Brain microvascular endothelial cell (primary cell): Measurements from ENCODE around the gene EFNB2.

ENCODE experiments used
- DNase-seq: peaks from one replicate; pipeline ENCODE4 v3.0.0-alpha.2; 2020
- H3K27ac ChIP-seq: fragments of 250-450 bp; sonication (Bioruptor Pico); 2 replicates; pipeline ENCODE4 v1.5.1; 2020; ENCODE audit warnings: mild to moderate bottlenecking, moderate library complexity
- H3K27me3 ChIP-seq: fragments of 250-450 bp; sonication (Bioruptor Pico); replicated peaks from 2 replicates; pipeline ENCODE4 v1.5.1; 2020; ENCODE audit warnings: mild to moderate bottlenecking
- H3K36me3 ChIP-seq: fragments of 250-450 bp; sonication (Bioruptor Pico); replicated peaks from 2 replicates; pipeline ENCODE4 v1.5.1; 2020; ENCODE audit warnings: mild to moderate bottlenecking
- H3K4me3 ChIP-seq: 2 replicates; pipeline ENCODE4 v1.5.1; 2011; ENCODE audit warnings: low read depth, mild to moderate bottlenecking, control low read depth, low read length, moderate library complexity
- in situ Hi-C: cut with HindIII; loops from 2 replicates; pipeline ENCODE4 v1.10.0; 2017; ENCODE audit warnings: low sequenced_read_pairs, low pct_ligation_motif_present
- TF ChIP-seq, protein P1 (sequence below): IDR thresholded peaks from 2 replicates; pipeline ENCODE4 v1.5.1; 2011; ENCODE audit warnings: low read depth, mild to moderate bottlenecking, moderate library complexity, low read length, control low read depth, inconsistent platforms; ENCODE audit errors: missing control alignments

EFNB2 gene

DNA sequence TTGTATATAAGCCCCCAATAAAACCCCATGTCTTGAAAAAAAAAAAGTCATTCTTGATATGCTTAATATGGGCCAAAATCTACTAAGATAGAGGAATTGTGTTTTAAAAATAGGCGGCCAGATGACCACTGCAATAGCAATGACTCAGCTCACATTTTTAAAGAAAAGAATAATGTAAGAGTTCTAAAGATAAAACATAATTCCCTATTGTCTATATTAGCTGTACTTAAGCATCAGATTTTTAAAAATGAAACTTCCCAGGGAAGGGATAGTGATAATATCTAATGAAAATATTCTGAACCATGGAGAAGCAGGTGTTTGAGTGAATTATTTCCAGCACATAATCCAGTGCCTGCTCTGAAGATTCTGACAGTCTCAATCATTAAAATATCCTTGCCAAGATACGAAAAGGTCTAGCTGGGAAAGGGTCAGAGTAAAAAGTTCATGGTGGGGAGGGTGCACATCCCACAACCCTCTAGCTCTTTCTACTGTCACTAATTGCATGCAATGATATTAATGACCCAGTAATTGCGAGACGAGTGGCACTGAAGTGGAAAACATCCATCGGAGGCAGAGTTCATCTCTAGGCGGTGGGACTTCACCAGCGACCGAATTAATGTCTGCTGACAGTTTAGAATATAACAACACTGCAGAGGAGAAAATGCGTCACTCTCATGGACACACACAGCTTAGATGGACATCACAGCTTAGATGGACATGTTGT is 31.6 kb downstream of the EFNB2 start:
- H3K27ac ChIP-seq = no peak overlapping the region
- in situ Hi-C loops = no loop called here
- TF ChIP-seq, protein P1, sequence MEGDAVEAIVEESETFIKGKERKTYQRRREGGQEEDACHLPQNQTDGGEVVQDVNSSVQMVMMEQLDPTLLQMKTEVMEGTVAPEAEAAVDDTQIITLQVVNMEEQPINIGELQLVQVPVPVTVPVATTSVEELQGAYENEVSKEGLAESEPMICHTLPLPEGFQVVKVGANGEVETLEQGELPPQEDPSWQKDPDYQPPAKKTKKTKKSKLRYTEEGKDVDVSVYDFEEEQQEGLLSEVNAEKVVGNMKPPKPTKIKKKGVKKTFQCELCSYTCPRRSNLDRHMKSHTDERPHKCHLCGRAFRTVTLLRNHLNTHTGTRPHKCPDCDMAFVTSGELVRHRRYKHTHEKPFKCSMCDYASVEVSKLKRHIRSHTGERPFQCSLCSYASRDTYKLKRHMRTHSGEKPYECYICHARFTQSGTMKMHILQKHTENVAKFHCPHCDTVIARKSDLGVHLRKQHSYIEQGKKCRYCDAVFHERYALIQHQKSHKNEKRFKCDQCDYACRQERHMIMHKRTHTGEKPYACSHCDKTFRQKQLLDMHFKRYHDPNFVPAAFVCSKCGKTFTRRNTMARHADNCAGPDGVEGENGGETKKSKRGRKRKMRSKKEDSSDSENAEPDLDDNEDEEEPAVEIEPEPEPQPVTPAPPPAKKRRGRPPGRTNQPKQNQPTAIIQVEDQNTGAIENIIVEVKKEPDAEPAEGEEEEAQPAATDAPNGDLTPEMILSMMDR = no peak

DNA sequence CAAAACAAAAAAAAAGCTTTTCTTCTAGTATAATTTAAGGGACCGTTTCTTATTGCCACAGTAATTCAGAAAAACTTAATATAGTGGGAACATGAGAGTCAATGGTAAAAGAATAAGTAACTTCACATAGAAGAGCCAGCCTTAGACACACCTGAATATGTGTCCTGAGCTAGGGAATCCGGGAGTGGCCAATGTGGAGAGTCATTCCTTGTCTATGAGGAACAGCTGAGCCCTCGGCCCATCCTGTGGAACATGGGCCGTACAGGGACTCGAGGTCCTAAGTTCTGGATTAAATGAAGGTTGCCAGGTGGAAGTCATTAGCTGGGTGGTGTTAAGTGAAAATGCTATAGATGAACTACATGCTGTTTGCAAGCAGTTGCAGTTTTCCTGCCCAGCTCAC is 32.2 kb downstream of the EFNB2 start:
- H3K4me3 ChIP-seq = no peak overlapping the region
- H3K27me3 ChIP-seq = no peaks in the 10 kb centered on the region
- H3K27ac ChIP-seq = no peak overlapping the region
- TF ChIP-seq, protein P1 = no peak
- no peak for DNase-seq
- peaks cover 8% of the 10 kb centered on the region for H3K36me3 ChIP-seq
- in situ Hi-C loops = no loop called here

More for the DNA sequence above, 31.6 kb downstream of the EFNB2 start:
- H3K4me3 ChIP-seq = no peak overlapping the region
- peaks cover 8% of the 10 kb centered on the region for H3K36me3 ChIP-seq
- no peak for DNase-seq
- H3K27me3 ChIP-seq = no peaks in the 10 kb centered on the region

DNA sequence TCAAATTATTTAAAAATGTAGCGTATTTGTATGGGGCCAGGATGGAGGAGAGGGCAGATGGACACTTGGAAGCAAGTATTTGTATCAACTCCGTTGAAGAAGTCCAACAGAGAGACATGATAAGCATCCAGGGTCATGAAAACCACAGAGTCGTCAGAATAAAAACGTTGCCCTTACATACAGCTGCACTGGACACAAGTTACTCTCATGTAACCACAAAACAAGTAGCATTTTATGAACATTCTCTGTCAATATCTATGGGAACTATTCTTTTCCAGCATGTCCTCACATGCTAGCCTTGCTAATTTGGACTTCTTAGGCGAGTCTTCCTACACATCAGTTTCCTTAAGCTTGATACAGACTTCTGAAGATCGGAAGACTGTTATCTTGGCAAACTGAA is 35.0 kb downstream of the EFNB2 start:
- TF ChIP-seq, protein P1 = no peak
- Histone ChIP-seq H3K36me3 (peaks cover 5% of the 10 kb centered on the region), H3K27ac (peak overlapping the region; percentile 44), H3K4me3 (no peak overlapping the region), H3K27me3 (no peaks in the 10 kb centered on the region)
- in situ Hi-C loops = no loop called here
- DNase-seq = peak; percentile 51

DNA sequence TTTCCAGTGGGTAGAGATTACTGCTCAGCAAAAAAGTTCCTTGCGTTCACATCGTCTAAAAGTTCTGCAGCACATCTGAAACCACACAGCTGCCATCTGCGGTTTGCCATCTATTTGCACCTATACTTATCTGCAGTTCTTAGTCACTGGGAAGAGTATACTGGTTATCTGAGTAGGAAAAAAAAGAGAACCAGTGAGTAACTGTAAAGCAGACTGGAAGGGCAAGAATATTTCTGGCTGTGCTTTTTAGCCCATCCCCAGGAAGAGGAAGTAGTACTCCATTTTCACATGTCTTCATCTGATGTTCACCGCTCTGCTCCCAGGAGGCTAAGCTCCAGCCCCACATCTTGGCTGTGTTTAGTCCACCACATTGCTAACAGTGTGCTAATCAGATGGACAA is 35.6 kb downstream of the EFNB2 start:
- no peak overlapping the region for H3K4me3 ChIP-seq
- in situ Hi-C loops = no loop called here
- peaks cover 8% of the 10 kb centered on the region for H3K36me3 ChIP-seq
- TF ChIP-seq, protein P1 = no peak
- H3K27ac ChIP-seq = peak overlapping the region; percentile 44
- DNase-seq = peak; percentile 24
- H3K27me3 ChIP-seq = no peaks in the 10 kb centered on the region

DNA sequence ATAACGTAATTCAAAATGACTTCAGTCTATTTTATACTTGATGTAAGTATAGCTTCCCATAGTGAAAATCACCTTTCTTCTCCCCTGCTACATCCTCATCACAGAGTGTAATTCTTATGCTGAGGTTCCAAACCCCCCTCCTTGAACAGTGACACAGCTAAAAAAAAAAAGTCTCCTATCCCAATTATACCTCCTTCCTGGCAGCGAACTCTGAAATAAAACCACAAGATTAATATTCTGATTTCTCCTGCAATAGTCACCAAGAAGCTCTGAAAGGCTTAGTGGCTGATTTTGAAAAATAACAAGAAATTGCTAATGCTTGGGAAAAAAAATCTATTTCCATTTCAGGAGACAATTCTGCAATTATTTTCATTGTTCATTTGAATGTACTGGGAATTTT is 36.3 kb downstream of the EFNB2 start:
- DNase-seq = no peak
- TF ChIP-seq, protein P1 = no peak
- H3K36me3 ChIP-seq = peaks cover 15% of the 10 kb centered on the region
- no peaks in the 10 kb centered on the region for H3K27me3 ChIP-seq
- H3K4me3 ChIP-seq = no peak overlapping the region
- in situ Hi-C loops = no loop called here
- no peak overlapping the region for H3K27ac ChIP-seq

DNA sequence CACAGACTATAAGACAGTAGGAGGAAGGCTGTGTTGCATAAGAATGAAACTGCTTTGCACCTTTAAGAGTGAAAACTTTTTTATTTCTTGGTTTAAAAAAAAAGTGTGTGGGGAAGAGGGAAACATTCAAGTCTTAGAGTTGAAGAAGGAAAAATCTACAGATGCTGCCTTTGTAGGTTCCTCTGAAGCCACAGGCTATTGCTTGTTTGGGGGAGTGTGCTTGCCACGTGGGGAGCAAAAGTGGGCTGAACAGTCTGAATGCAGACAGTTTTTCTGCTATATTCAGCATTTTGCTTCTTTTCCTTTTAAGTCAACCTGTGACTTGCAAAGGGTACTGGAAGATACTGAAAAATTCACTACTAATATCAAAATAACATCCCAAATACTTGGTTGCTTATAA is 36.9 kb downstream of the EFNB2 start:
- H3K27ac ChIP-seq = no peak overlapping the region
- no peak for DNase-seq
- in situ Hi-C loops = no loop called here
- H3K4me3 ChIP-seq = no peak overlapping the region
- TF ChIP-seq, protein P1 = no peak
- H3K27me3 ChIP-seq = no peaks in the 10 kb centered on the region
- peaks cover 21% of the 10 kb centered on the region for H3K36me3 ChIP-seq
